Endothelial cell of umbilical vein (primary cell): ENCODE data around the gene PKNOX2. TPM values are rescaled to one million over a fixed set of nuclear protein-coding genes. Genes with fewer than 3 reads are reported as not detected.

Source experiments
- BruUV-seq: library from RNA; stranded (reverse); fragments of 400-500 nt; replicated peaks from 2 replicates; lab custom pipeline; 2021; lab: Mats Ljungman, UMichigan
- CTCF ChIA-PET: fragments of 300-600, 350-600 bp; sonication (Branson Sonifier 250); formaldehyde crosslinking; loops from one replicate; lab custom pipeline; 2021; ENCODE audit warnings: antibody characterized with exemption, inconsistent platforms; lab: Charles Lee
- POLR2A ChIA-PET: fragments of 300-600, 350-600 bp; sonication (Branson Sonifier 250); formaldehyde crosslinking; loops from one replicate; lab custom pipeline; 2021; ENCODE audit warnings: antibody characterized with exemption, inconsistent platforms; lab: Charles Lee
- DNase-seq: peaks from one replicate; pipeline ENCODE4 v3.0.0-alpha.2; 2011; ENCODE audit warnings: low read depth, low spot score
- FAIRE-seq: peaks from 2 replicates; lab custom pipeline; 2011; peaks lifted over from hg19 to GRCh38; lab: Jason Lieb, UNC
- H2AFZ ChIP-seq: 2 replicates; pipeline ENCODE4 v1.6.0; 2012; ENCODE audit warnings: low read depth, low read length, control low read depth, inconsistent platforms
- H3K27ac ChIP-seq: 2 replicates; pipeline ENCODE4 v1.5.1; 2011; ENCODE audit warnings: low read depth, mild to moderate bottlenecking, control low read depth, low read length, moderate library complexity; ENCODE audit not compliant: insufficient read depth
- H3K27me3 ChIP-seq, 2 experiments: 2 replicates each; pipeline versions ENCODE4 v1.6.0 to v1.6.1; 2011; ENCODE audit warnings: low read length in 2 of 2, mixed read lengths in 1 of 2; ENCODE audit not compliant: control insufficient read depth in 2 of 2, insufficient read depth in 2 of 2
- H3K36me3 ChIP-seq, 2 experiments: 2 replicates in 1 of 2; 3 replicates in 1 of 2; pipeline ENCODE4 v1.5.1; 2011; ENCODE audit warnings: low read length in 2 of 2, mild to moderate bottlenecking in 1 of 2, moderate library complexity in 1 of 2; ENCODE audit not compliant: control insufficient read depth in 2 of 2, insufficient read depth in 2 of 2; ENCODE audit errors: extremely low read depth in 1 of 2
- H3K4me1 ChIP-seq: 3 replicates; pipeline ENCODE4 v1.5.1; 2011; ENCODE audit warnings: mild to moderate bottlenecking, low read length; ENCODE audit not compliant: control insufficient read depth, insufficient read depth; ENCODE audit errors: extremely low read depth
- H3K4me2 ChIP-seq: 2 replicates; pipeline ENCODE4 v1.6.1; 2011; ENCODE audit warnings: low read length, control low read depth, mixed read lengths; ENCODE audit not compliant: insufficient read depth
- H3K4me3 ChIP-seq, 3 experiments: fragments of 200-600 bp in 1 of 3; sonication (generic), shearing (Covaris generic) in 1 of 3; replicated peaks in 1 of 3; 2 replicates each; pipeline ENCODE4 v1.5.1; 2011 to 2016; ENCODE audit warnings: control low read depth in 3 of 3, low read length in 3 of 3, mild to moderate bottlenecking in 2 of 3, inconsistent platforms in 1 of 3, low read depth in 1 of 3, moderate library complexity in 1 of 3; ENCODE audit not compliant: insufficient read depth in 1 of 3
- H3K79me2 ChIP-seq: 2 replicates; pipeline ENCODE4 v1.6.0; 2012; ENCODE audit warnings: low read length, inconsistent platforms; ENCODE audit not compliant: control insufficient read depth, insufficient read depth
- H3K9ac ChIP-seq: replicated peaks from 2 replicates; pipeline ENCODE3; 2011; ENCODE audit warnings: low read length, control low read depth; ENCODE audit not compliant: insufficient read depth; ENCODE audit errors: extremely low read depth
- H3K9me1 ChIP-seq: replicated peaks from 3 replicates; pipeline ENCODE4 v1.6.0; 2011; ENCODE audit warnings: mild to moderate bottlenecking, low read length; ENCODE audit not compliant: control insufficient read depth, insufficient read depth; ENCODE audit errors: extremely low read depth
- H3K9me3 ChIP-seq: replicated peaks from 2 replicates; pipeline ENCODE4 v1.5.1; 2012; ENCODE audit warnings: low read length, inconsistent platforms; ENCODE audit not compliant: control insufficient read depth, insufficient read depth
- H4K20me1 ChIP-seq: replicated peaks from 2 replicates; pipeline ENCODE3; 2011; ENCODE audit warnings: mild to moderate bottlenecking, low read length; ENCODE audit not compliant: control insufficient read depth, insufficient read depth; ENCODE audit errors: extremely low read depth
- EZH2 ChIP-seq: IDR thresholded peaks from 2 replicates; pipeline ENCODE4 v1.6.1; 2012; ENCODE audit warnings: borderline replicate concordance, low read depth, mild to moderate bottlenecking, moderate library complexity, low read length, inconsistent platforms; ENCODE audit not compliant: severe bottlenecking
- GATA2 ChIP-seq: IDR thresholded peaks from 2 replicates; pipeline ENCODE4 v1.7.0; 2011; ENCODE audit warnings: low read depth, mild to moderate bottlenecking, moderate library complexity, mixed read lengths, low read length; ENCODE audit not compliant: insufficient read length, insufficient read depth
- MYC ChIP-seq: IDR thresholded peaks from one replicate; pipeline ENCODE4 v1.6.1; 2011; ENCODE audit warnings: mild to moderate bottlenecking, low read depth, low read length
- dilution Hi-C: fragments of 300-500 bp; cut with MboI; formaldehyde crosslinking; loops from one replicate; pipeline ENCODE4 v1.15.0; 2019; ENCODE audit warnings: low sequenced_read_pairs; ENCODE audit not compliant: extremely low pct_ligation_motif_present
- intact Hi-C: fragments of 100-400 bp; cut with micrococcal nuclease; formaldehyde crosslinking; loops from one replicate; pipeline ENCODE4 v1.10.0; 2022
- polyA plus RNA-seq, 4 experiments: library from polyadenylated mRNA; depleted of rRNA in 3 of 4; stranded (reverse) in 3 of 4; unstranded in 1 of 4; fragments of >200 nt; gene quantifications; 2 replicates each; pipeline versions ENCODE4 v1.2.1 to v1.2.3, GENCODE V29; 2011 to 2012; ENCODE audit warnings: missing spikeins in 1 of 4
- total RNA-seq: library from RNA; stranded (reverse); gene quantifications from 2 replicates; pipeline ENCODE4 v1.2.3, GENCODE V29; 2021

PKNOX2 gene
- total and polyA plus RNA-seq, 2 donors (not counting 3 experiments of a cell fraction or from before 2014, with no cell fraction given) = 0.11 to 0.91 TPM

DNA sequence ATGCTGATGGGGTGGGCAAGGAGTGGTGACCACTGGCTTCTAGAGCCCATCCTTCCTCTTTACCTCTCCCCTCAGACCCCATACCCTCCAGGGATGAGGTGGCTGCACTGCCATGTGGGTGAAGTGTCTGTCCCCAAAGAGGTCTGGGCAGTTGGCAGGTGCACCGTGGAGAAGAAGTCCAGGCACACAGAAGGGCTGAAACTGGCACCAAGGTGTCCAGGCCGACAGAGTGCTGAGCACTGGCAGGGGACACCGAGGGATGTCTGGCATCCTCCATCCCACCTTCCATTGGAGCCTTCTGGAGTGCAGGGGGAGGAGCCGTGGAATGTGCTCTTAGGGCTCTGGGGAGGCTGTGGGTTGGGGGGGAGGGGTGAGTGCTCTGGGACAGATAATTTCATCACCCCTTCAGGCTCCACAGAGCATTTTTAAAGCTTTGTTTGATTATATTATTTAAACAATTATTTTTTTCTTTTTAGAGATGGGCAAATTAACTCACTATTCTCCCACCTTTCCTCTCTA lies 37.9 kb downstream of the PKNOX2 start:
- ChIA-PET CTCF (interaction anchor here (1.8 kb wide), 1 partner anchor 10 kb away, joined by 12 read pairs; no protein-coding TSS in a partner anchor), POLR2A (no interaction called here)

DNA sequence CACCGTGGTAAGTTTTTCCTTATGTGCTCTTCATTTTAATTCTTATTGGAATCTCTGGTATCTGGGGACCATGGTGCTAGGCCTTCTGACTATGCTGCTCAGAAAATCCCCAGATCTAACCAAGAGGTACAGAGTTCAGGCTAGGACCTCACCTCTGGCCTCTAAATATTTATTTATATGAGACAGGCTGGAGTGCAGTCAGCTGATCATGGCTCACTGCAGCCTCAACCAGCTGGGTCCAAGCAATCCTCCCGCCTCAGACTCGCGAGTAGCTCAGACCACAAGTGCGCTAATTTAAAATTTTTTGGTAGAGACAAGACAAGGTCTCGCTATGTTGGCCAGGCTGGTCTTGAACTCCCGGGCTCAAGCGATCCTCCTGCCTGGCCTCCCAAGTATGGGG lies 38.4 kb downstream of the PKNOX2 start:
- ChIA-PET CTCF (no interaction called here), POLR2A (no interaction called here)
- Histone ChIP-seq H2AFZ (no peak overlapping the region), H3K9ac (no peak overlapping the region), H3K9me3 (no peaks in the 10 kb centered on the region), H3K4me3 (no peak overlapping the region), H3K9me1 (no peaks in the 10 kb centered on the region), H3K4me2 (no peak overlapping the region), H3K27me3 (peaks cover 0 to 16% of the 10 kb centered on the region in 2 experiments), H3K79me2 (no peaks in the 10 kb centered on the region), H3K27ac (no peak overlapping the region), H4K20me1 (no peaks in the 10 kb centered on the region), H3K36me3 (no peaks in the 10 kb centered on the region), H3K4me1 (no peaks in the 10 kb centered on the region)
- BruUV-seq = no TSS peak
- intact Hi-C loops = no loop called here
- dilution Hi-C loops = no loop called here
- FAIRE-seq (no peak), DNase-seq (no peak)
- no peak for TF ChIP-seq EZH2
- no peak for TF ChIP-seq GATA2

More for the DNA sequence above, 37.9 kb downstream of the PKNOX2 start:
- intact Hi-C loops (no loop called here), dilution Hi-C loops (no loop called here)
- no peaks in the 10 kb centered on the region for H3K4me1 ChIP-seq
- H3K36me3 ChIP-seq = no peaks in the 10 kb centered on the region
- TF ChIP-seq MYC = no peak
- H3K9me1 ChIP-seq = no peaks in the 10 kb centered on the region
- H3K4me3 ChIP-seq = no peak overlapping the region
- FAIRE-seq (no peak), DNase-seq (no peak)
- no peak overlapping the region for H2AFZ ChIP-seq
- no peak overlapping the region for H3K9ac ChIP-seq
- H3K27ac ChIP-seq = no peak overlapping the region
- H3K79me2 ChIP-seq = no peaks in the 10 kb centered on the region
- H3K9me3 ChIP-seq = no peaks in the 10 kb centered on the region
- no peaks in the 10 kb centered on the region for H4K20me1 ChIP-seq
- BruUV-seq = no TSS peak
- H3K4me2 ChIP-seq = no peak overlapping the region
- H3K27me3 ChIP-seq = peaks cover 0 to 15% of the 10 kb centered on the region in 2 experiments
